HG03064 (cell line): Measurements from ENCODE around the gene ANKFY1.

Source experiments
- ATAC-seq: cut with Tn5 transposase; IDR thresholded peaks from one replicate; pipeline ENCODE4 v1.9.1; 2021; ENCODE audit warnings: low read depth; ENCODE audit not compliant: unreplicated experiment

The ANKFY1 gene

DNA sequence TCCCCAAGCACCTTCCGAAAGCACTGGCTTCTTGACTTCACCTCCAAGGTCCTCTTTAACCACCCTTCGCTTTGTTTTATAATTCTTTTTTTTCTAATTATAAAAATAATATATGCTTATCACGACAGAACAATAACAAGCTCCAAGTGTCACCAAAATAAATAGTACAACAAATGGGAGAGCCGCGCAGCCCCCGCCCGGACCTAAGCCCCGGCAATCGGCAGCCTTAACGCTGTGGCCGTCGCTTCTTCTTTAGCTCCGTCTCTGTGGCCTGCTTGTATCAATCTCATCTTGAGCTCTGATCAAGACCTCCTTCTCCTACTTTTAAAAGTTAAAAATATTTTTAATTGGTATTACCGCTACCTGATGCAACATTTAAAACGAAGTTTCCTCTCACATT, 78.1 kb downstream of the ANKFY1 start:
- no peak for ATAC-seq

DNA sequence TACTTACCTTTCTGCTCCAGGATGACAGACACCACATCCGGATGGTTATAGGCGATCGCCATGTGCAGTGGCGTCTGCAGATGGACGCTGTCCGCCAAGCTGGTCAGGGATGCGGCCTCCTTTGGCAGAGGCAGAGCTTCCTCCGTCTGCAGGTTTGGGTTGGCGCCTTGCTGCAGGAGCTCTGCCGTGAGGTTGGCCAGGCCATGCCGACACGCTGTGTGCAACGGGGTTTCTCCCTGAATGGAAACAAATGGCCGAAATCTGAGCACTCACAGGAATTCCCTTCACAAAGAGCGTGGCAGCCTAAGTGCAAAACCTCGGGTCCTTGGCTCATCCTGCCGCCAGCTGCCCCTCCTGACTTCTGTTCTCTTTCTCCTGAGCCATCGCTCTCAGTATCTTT, 79.0 kb downstream of the ANKFY1 start:
- ATAC-seq: no peak

DNA sequence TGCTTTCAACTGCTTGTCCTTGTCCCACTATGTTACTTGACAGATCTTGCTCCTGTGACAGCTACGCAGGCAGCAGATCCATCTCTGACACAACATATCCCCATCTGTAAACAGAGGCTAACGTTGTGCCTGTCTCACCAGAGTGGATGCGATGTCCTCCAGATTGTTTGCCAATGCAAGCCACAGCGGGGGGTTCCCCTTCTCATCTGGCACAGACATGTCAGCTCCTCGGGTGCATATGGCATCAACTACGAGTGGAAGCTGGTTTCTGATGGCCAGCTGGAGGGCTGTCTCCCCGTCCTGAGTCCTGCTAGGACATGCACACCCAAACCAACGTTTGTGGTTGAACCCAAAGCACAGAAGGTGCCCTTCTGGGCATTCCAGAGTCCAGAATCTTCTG, 81.7 kb downstream of the ANKFY1 start:
- ATAC-seq: no peak

DNA sequence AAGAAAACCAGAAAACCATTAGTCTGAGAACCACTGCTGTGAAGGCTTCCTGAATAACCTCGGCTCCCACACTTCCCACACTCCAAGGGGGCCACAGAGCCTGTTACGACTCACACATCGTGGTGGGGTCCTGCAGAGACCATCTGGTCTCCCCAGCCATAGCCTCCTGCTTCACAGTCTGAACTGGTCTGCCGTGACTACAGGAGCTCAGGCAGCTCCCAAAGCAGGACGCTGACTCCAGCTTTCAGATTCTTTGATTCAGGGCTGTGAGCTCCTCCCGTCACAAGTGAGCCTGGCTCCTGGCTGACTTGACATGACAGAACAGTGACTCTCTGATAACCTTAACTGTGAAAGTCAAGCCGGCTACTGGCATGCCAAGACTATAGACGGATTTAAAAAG, 83.0 kb downstream of the ANKFY1 start:
- ATAC-seq: no peak

DNA sequence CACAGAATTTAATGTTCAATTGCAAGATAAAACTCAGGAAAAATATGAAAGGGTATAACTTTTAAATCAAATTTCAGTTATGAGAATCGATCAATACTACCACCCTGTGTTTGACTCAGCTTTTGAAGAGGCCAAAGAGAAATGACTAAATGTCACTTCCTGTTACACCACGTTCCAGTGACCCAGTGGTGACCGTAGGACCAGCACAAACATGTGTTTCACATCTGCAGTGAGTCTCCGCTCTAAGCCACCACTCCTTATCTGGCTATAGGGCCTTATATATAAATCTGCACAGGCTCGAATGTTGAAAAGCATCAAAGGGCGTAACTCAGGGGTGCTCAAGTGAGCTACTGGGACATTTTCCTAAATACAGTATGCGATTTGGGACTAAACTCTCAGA, 84.7 kb downstream of the ANKFY1 start:
- no peak for ATAC-seq

DNA sequence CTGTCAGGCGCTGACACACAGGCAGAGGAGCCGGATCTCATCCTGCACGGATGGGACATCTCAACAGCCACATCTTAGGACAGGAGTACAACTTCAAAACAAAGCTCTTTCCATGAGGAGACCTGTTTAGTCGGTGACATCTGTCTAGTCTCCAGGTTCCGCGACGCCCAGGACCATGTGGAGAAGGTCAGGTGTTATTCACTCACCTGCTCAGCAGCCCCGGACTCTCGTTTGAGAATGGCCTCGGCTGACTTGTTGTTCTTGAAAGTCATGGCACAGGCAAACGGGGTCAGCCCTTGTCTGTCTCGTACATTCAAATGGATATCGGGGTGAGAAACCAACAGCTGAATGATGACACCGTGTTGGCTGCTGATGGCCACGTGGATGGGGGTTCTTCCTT, 85.1 kb downstream of the ANKFY1 start:
- ATAC-seq: no peak

DNA sequence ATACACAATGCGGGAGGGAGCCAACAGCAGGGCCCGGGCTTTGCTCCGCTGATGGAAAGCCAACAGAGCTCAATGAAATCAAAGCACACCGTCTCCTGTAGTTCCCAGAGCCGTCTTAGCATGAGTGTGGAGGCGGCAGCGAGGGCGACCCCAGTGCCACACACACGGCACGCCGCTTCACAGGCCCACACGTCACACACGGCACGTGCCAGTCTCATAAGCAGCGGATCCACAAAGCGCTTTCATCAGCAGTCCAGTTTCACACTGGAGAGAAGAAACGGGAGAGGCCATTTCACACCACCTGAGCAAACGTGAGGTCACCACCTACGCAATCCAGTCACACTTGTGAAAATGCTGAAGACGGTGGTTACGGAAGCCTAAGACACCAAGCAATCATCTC, 86.0 kb downstream of the ANKFY1 start:
- ATAC-seq: no peak

DNA sequence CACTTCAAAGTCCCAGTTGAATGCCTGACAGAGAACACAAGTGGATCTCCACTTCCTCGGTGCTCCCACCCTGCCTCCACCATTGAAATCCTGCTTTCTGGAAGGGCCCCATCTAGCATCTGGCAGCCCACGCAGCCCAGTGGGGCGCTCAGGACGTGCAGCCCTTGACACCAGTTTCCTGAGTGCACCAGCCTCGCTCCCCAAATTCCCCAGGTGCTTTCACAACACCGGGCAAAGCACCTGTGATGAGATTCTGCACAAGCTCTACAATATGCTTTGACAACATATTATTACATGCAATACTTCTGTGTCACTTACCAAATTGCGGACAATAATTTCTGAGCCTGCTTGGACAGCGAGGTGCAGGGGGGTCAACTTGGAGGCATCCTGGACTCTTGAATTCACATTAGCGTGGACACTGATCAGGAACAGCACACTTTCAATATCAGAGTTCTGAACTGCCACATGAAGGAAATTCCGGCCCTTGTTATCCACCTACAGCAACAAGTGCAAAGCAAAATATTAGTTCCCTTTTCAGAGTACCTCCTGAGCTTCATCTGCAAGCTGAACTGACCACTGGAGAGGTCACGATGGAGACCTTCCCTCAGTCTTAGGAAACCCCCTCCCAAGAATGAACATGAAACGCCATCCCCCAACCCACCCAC, 86.8 kb downstream of the ANKFY1 start:
- no peak for ATAC-seq

DNA sequence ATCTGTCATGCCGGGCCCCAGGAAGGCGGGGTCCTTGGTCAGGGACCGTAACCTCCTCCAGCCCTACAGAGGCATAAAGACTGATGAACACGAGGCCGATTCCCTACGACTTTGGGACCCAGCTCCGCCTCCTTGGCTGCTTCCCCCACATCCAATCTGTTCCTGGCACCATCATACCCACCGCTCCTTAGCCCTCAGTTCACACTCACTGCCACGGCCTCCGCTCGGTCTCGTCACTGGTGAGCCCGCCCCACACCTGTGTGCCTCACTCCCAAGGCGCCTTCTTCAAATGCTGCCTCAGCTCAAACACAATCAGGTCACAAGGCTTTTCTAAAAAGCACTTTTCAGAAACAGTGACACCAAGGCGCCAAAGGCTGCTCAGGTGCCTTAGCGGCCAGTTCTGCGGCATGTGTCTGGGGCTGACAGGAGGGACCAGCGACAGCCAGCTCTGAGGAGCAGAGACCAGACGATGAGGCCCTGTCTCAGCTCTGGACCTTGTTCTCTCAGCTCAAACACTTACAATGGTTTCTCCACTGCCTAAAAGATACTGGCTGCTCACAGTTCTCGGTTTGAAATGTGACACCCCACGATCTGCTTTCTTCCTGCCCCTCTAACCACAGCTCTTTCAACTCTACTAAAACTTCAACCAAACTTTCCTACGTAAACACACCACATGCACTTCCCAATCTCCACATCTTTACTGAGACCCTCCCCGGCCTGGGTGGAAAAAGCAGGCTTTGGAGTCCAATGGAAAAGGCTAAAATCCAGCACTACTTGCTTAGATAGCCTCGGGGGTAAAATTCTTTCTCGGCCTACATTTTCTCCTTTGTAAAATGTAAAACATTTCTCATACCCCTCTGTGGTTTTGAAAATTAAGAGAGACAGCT, 87.6 kb downstream of the ANKFY1 start:
- no peak for ATAC-seq

DNA sequence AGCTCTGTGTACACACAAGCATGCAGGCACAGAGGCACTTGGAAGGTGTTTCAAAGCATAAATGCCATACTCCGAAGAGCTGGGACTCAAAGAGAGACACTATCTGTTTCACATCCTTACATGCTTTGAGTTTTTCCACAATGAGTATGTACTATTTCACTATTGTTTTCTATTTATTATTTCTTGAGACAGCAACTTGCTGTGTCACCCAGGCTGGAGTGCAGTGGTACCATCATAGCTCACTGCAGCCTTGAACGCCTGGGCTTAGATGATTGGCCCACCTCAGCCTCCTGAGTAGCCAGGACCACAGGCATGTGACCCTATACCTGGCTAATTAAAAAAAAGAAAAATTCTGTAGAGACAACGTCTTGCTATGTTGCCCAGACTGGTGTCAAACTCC, 89.2 kb downstream of the ANKFY1 start:
- no peak for ATAC-seq

DNA sequence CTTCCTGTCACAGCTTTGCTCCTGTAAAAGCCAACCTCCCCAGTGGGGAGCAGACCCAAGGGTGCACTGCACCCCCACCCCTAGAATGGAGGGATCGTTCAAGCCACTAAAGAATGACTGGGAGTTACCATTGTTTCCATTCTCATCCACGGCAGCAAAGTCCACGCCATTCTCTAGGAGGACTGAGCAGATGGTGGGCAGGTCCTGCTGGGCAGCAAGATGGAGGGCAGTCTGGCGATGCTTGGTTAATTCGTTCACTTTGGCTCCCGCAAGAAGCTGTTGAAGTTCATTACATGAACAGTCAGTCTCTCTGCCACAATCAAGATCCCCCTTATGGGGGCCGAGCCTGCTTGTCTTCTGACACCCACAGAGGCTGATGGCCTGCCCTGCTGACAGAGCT, 90.0 kb downstream of the ANKFY1 start:
- no peak for ATAC-seq

DNA sequence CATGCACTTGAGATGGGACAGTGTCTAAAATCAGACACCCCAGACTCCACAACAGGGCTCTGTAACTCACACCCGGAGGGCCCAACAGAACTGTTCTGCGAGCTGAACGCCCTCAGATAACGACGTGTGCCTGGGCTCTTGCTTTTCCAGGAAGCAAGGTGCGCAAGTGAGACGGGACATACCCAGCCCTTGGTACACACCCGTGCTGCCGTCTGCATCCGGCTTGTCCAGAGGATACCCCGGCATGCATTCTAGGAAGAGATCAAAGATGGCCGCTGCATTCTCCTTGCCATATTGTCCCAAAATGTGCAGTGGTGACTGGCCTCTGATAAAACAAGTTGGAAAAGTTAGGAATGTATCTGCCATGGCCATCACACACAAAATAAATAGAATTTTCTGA, 91.4 kb downstream of the ANKFY1 start:
- no peak for ATAC-seq

DNA sequence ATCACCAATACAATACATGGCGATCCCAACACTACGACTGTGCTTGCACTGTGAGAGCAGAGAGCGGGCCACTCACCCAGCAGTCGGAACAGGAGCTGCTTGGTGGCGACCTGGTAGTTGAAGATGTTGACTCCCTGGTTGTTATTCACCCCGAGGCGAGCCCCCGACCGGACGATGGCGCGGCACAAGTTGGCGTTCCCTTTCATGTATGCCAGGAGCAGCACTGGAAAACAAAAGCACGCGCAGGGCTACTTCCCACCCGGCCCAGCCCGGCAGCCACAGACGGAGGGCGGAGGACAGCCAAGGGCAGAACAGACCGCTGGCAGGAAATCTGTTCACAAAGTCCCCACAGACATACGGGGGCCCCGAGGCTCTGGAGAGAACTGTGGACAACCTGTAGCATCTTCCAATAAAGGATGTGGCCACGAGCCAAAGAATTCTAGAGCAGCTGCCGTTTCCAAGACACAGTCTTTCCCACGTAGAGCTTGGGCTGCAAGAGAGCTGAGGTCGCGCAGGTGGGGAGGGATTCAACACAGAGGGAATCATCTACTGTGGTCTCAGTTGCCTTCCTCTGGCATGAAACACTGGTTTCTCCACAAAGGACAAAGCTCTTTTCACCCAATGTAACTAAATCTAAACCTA, 93.0 kb downstream of the ANKFY1 start:
- no peak for ATAC-seq

DNA sequence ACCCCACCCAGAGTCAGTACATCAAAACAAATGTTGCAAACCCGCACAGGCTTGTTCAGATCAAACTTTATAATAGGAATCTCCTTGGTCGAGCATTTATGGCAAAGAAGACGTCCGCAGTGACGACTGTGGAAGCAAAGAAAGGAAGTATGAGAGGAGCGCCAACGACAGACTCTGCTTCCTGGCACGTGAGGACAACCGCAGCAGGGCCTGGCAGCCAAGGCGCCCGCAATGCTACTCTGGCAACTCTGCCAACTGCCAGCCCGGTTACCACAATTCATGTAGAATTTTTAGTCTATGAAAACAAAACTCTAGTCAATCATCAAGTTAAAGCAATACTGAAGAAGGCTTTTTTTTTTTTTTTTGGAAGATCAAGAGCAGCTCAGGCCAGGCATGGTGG, 96.0 kb downstream of the ANKFY1 start:
- no peak for ATAC-seq

DNA sequence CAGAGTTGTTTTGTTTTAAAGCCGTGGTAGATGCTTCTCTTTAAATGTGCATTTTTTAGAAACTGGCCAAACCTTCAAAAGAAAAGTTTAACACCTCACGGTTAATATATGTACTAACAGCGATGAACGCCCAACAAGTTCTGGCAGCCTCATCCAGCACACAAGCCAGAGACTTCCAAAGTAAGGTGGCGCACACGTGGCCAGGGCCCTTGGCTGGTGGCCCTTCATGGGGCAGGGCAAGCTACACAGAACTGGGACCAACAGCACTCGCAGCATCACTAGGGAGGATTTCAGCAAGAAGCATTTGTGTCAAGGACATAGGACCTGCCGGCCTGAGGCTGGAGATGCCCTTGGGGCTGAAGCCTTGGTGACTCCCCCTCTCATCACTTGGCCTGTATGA, 97.4 kb downstream of the ANKFY1 start:
- no peak for ATAC-seq

DNA sequence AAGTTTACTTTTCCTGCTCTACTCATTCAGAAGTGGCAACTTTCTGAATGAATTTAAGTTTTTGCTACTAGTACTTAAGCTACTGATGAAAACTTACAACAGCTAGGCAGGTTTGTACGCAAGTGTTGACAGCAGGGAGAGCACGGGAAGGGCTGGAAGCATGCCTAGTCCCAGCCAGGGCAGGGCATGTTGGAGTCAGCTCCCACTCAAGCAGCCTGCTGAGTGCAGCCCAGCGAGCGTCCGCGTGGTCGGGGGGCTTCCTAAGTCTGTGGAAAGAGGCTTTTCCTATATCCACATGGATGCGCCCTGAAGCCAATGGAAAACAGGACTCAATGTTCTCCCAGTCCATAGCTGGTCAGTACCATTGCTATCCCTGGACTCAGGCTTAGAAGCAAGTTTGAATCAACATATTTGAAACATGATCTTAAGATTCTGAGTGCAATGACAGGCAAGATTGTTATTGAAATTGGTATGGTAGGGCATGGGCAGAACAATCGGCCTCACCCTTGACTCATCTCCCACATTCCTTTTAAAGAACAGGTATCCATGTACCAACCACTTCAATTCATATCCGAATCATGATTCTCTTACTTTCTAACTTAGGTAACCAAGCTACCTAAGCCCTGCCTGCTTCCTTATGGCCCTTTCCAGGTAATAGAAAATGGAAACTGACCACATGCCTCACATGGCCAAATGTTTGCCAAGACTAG, 98.3 kb downstream of the ANKFY1 start:
- ATAC-seq: no peak

DNA sequence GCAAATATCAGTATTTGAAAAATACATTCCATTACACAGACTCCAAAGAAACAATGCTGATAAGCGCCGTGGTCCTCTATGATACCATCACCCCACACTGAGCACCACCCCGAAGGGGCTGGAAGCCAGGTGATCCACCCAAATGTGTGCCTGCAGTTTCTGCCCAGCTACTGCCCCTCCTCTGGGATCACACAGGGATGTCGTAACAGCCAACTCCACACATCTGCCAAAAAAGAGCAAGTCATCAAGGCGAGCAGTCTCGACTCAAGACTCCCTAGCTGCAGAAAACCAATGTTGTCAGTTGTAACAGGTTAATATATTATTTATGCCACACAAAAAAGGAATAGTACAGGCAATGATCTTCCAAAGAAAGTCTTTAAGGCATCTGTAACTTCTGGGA, 99.8 kb downstream of the ANKFY1 start:
- no peak for ATAC-seq

DNA sequence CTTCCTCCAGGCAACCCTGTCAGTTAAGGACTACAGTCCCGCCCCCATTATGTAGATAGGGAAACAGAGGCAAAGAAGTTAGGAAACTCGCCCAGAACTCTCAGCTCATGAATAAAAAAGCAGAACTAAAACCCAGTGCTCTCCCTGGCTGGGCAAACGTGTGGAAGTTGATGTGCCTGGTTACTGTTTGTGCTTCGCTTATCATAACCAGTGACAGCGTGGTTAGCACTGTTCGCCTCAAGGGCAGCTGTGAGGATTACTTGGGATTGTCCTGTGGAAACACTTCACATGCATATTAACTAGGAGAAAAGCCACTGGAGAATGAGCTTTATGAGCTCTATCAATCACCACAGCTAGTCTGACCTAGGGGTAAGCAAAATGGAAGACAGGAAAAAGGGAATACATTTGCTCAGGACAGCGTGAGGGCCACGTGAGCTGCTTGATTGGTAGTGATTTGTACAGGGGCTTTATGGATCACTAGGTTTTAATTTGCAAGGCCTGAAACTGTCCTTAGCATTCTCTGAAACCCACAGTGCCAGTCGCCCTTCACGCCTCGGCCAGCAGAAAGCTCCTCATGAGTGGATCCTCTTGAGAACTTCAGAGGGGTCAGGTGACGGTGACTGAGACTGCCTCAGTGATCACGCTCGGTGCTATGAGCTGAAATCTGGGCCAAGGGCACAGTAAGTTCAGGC, 100.9 kb downstream of the ANKFY1 start:
- ATAC-seq: no peak

DNA sequence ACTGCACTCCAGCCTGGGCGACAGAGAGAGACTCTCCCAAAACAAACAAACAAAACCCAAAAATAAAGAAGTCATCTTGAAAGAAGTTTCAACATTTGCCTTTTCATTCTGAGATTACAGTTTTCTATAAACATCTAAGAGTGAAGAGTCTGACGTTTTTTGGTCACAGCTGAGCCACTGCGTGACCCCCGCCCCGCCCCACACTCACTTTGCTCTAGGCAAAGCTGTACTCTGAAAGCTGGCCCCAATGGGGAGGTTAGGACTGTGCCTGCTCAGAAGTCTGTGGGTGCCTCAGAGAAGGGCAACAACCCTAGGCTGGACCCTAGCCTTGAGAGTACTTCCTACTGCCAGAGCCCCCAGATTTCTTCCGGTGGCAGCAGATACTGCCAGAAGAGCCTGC, 101.5 kb downstream of the ANKFY1 start:
- ATAC-seq: no peak

DNA sequence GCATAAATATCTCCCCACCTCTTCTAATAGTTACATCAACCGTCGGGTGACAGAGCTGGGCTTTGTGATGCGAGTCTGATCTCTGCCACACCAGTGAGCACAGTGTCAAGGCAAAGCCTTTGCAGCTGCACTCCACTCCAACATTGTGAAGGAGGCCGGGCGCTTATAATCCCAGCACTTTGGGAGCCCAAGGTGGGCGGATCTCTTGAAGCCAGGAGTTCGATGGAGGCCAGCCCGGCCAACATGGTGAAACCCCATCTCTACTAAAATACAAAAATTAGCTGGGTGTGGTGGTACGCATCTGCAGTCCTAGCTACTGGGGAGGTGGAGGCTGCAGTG, 101.8 kb downstream of the ANKFY1 start:
- no peak for ATAC-seq
